ENCODE measurements around the gene R3HDML. TPM values are rescaled to one million over a fixed set of nuclear protein-coding genes. Genes with fewer than 3 reads are reported as not detected.

Gene R3HDML
- total and polyA plus RNA-seq, 10 of the 15 experiments (the other 5 are each of a cell fraction or from before 2014, with no cell fraction given): not detected

GRCh38 chr20:44301285-44301684, 35.6 kb upstream of the R3HDML start (continued):
- no peak for TF ChIP-seq E4F1 (IDR thresholded peaks at IDR 0.05; ENCODE audit: borderline replicate concordance, partially characterized antibody)
- no peak for TF ChIP-seq NR2C1 (IDR thresholded peaks at IDR 0.05)

GRCh38 chr20:44302026-44302669, 34.7 kb upstream of the R3HDML start:
- in situ Hi-C loops (cut with MboI): no loop called here
- CTCF ChIA-PET: no interaction called here

More at GRCh38 chr20:44302026-44302669, 34.7 kb upstream of the R3HDML start:
- Histone ChIP-seq H3K4me3 (no peak overlapping the region), H4K20me1 (ENCODE audit: control insufficient read depth, insufficient read depth) (no peaks in the 10 kb centered on the region), H2AFZ (ENCODE audit: control insufficient read depth, low read depth, low read length) (no peak overlapping the region), H3K27ac (ENCODE audit: control insufficient read depth, insufficient read depth) (no peak overlapping the region), H3K27me3 (replicated peaks in 1 of 2; ENCODE audit: control insufficient read depth in 2 of 2, insufficient read depth in 2 of 2, low read length in 1 of 2) (no peaks in the 10 kb centered on the region), H3K36me3 (ENCODE audit: control insufficient read depth in 2 of 2, insufficient read depth in 2 of 2, low read length in 1 of 2) (0 out of 4 replicates have a peak, but pooled peaks cover 0 to 2% of the 10 kb centered on the region in 2 experiments), H3K9ac (ENCODE audit: control insufficient read depth, insufficient read depth, low read length) (no peak overlapping the region), H3K9me3 (replicated peaks; ENCODE audit: control insufficient read depth, insufficient read depth, low read length) (no peaks in the 10 kb centered on the region), H3K4me1 (ENCODE audit: control insufficient read depth, insufficient read depth, low read length) (no peaks in the 10 kb centered on the region), H3K79me2 (ENCODE audit: control insufficient read depth, insufficient read depth, low read length) (no peaks in the 10 kb centered on the region), H3K4me2 (ENCODE audit: control insufficient read depth, insufficient read depth) (no peak overlapping the region)
- BruUV-seq (replicated peaks): no TSS peak
- no peak for ATAC-seq
- 31% methylated on average over 5 of the region's 5 CpGs for WGBS (ENCODE audit: insufficient coverage, insufficient replicate concordance, low lambda C conversion rate, missing lambda C conversion rate)
- TF ChIP-seq HDGF (IDR thresholded peaks at IDR 0.05) (no peak), CREB1 (IDR thresholded peaks at IDR 0.05; ENCODE audit: low read depth) (no peak), EED (IDR thresholded peaks at IDR 0.05; ENCODE audit: low read depth) (no peak), CHD1 (IDR thresholded peaks at IDR 0.05; ENCODE audit: low read depth, low read length) (no peak), PML (IDR thresholded peaks at IDR 0.05; ENCODE audit: low read length) (no peak), MXI1 (IDR thresholded peaks at IDR 0.05; ENCODE audit: low read depth, low read length) (no peak), PBX3 (IDR thresholded peaks at IDR 0.05; ENCODE audit: insufficient replicate concordance, low read depth, low read length) (no peak), BRCA1 (IDR thresholded peaks at IDR 0.05; ENCODE audit: low read depth, low read length) (no peak), SMAD5 (IDR thresholded peaks at IDR 0.05; ENCODE audit: low read depth) (no peak), JUND (IDR thresholded peaks at IDR 0.05; ENCODE audit: low read depth, low read length) (no peak), CBX5 (IDR thresholded peaks at IDR 0.05; ENCODE audit: low read depth) (no peak), ATF2 (IDR thresholded peaks at IDR 0.05; ENCODE audit: low read length) (no peak)
- no peak for FAIRE-seq
- intact Hi-C loops (cut with micrococcal nuclease; ENCODE audit: unreplicated experiment): no loop called here
- DNase-seq (ENCODE audit: low read depth, low spot score): no peak
- POLR2A ChIA-PET: no interaction called here
- SMC1A ChIA-PET (ENCODE audit: uncharacterized antibody, unreplicated experiment): interaction anchor here (1.4 kb wide), 1 partner anchor 9 kb away, joined by 4 read pairs; the partner anchor contains the start of gene FITM2
- RAD21 ChIA-PET (ENCODE audit: unreplicated experiment): interaction anchor here (0.9 kb wide), 1 partner anchor 90 kb away, joined by 3 read pairs; no protein-coding TSS in a partner anchor
